ENCODE results near the gene DDX24.

The DDX24 gene

DNA sequence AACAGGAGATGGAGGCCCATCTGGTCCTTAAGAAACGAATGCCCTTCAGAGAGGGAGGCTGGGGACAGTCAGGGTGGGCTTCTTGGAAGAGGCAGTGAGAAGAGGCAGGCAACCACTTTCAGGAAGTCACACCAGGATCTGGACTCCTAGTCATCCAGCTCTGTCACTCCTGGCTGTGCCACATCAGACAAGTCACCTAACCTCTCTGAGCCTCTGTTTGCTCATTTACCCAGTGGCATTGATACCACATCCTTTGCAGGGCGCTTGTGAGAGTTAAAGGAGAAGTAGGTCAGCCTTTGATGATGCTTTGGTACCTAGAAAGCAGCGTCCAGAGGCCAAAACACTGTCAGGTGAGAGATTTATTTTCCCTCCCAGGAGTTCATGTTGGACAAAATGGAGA is 72.8 kb downstream of the DDX24 start:
- no peak overlapping the region for H3K27ac ChIP-seq (ENCODE audit: low read depth, low read length)
- H3K36me3 ChIP-seq (ENCODE audit: control insufficient read depth, insufficient read depth, low read length) = no peaks in the 10 kb centered on the region
- H3K4me1 ChIP-seq (ENCODE audit: control insufficient read depth, insufficient read depth, low read length) = no peaks in the 10 kb centered on the region
- H3K9ac ChIP-seq (ENCODE audit: low read depth, low read length) = no peak overlapping the region
- no peak overlapping the region for H3K4me3 ChIP-seq (ENCODE audit: low read depth, low read length)
- no peaks in the 10 kb centered on the region for H3K9me3 ChIP-seq (ENCODE audit: control insufficient read depth, insufficient read depth, low read length)
- no peaks in the 10 kb centered on the region for H3K27me3 ChIP-seq (ENCODE audit: control insufficient read depth, insufficient read depth, low read length)

DNA sequence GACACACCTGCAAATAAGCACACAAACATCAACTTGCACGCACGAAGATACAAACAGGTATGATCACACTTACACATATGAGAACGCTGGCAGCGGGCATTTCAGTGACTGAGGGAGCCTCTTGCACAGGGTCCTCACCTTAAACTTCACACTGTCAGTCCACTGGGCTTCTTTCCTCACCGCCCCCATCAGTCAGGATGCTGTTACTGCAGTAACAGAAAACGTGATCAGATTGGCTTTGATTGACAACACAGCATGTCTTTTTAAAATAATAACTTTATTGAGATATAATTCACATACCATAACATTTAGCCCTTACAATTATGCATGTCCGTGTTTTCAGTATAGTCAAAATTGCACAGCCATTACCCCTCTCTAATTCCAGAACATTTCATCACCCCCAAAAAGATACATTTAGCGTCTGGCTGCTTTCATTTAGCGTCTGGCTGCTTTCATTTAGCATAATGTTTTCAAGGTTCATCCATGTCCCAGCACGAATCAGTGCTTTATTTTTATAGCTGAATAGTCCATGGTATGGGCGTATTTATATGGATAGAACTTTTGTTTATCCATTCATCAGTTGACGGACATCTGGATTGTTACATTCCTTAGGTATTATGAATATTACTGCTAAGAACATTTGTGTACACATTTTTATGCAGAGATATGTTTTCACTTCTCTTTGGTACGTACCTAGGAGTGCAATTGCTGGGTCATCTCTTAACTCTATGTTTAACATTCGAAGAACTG is 75.5 kb downstream of the DDX24 start:
- Histone ChIP-seq H3K27me3 (ENCODE audit: control insufficient read depth, insufficient read depth, low read length) (peaks cover 4% of the 10 kb centered on the region; the same call in 1 of the 2 replicates), H3K9ac (ENCODE audit: low read depth, low read length) (no peak overlapping the region), H3K27ac (ENCODE audit: low read depth, low read length) (no peak overlapping the region), H3K4me3 (ENCODE audit: low read depth, low read length) (no peak overlapping the region), H3K36me3 (ENCODE audit: control insufficient read depth, insufficient read depth, low read length) (no peaks in the 10 kb centered on the region), H3K9me3 (ENCODE audit: control insufficient read depth, insufficient read depth, low read length) (no peaks in the 10 kb centered on the region), H3K4me1 (ENCODE audit: control insufficient read depth, insufficient read depth, low read length) (no peaks in the 10 kb centered on the region)

DNA sequence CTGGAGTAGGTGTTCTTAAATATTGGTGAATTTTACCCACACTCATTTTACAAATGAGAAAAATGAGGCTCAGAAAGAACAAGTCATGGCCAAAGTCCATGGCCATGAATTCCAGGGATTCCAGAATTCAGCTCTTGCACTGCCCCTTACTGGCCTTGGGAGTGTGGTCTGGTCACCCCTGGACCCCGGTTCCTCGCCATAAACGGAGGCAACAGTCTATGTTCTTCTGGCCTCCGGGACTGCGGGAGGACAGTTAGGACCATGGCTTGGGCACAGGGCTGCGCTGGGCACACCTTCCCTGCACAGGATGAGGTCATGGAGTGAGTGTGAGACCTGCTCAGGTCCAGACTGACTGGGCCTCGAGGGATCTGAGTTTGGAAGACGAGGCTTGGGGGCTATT is 77.0 kb downstream of the DDX24 start:
- Histone ChIP-seq H3K27me3 (ENCODE audit: control insufficient read depth, insufficient read depth, low read length) (peaks cover 4% of the 10 kb centered on the region; the same call in 1 of the 2 replicates), H3K9ac (ENCODE audit: low read depth, low read length) (no peak overlapping the region), H3K36me3 (ENCODE audit: control insufficient read depth, insufficient read depth, low read length) (no peaks in the 10 kb centered on the region)

GRCh38 chr14:94003397-94003796 is 77.6 kb downstream of the DDX24 start:
- no peak overlapping the region for H3K9ac ChIP-seq (ENCODE audit: low read depth, low read length)
- H3K4me3 ChIP-seq (ENCODE audit: low read depth, low read length) = no peak overlapping the region
- peaks cover 4% of the 10 kb centered on the region; the same call in 1 of the 2 replicates for H3K27me3 ChIP-seq (ENCODE audit: control insufficient read depth, insufficient read depth, low read length)
- H3K36me3 ChIP-seq (ENCODE audit: control insufficient read depth, insufficient read depth, low read length) = no peaks in the 10 kb centered on the region
- H3K27ac ChIP-seq (ENCODE audit: low read depth, low read length) = no peak overlapping the region
- no peaks in the 10 kb centered on the region for H3K9me3 ChIP-seq (ENCODE audit: control insufficient read depth, insufficient read depth, low read length)
- H3K4me1 ChIP-seq (ENCODE audit: control insufficient read depth, insufficient read depth, low read length) = no peaks in the 10 kb centered on the region

More for the DNA sequence above, 77.0 kb downstream of the DDX24 start:
- Histone ChIP-seq H3K9me3 (ENCODE audit: control insufficient read depth, insufficient read depth, low read length) (no peaks in the 10 kb centered on the region), H3K4me1 (ENCODE audit: control insufficient read depth, insufficient read depth, low read length) (no peaks in the 10 kb centered on the region), H3K4me3 (ENCODE audit: low read depth, low read length) (no peak overlapping the region), H3K27ac (ENCODE audit: low read depth, low read length) (no peak overlapping the region)

DNA sequence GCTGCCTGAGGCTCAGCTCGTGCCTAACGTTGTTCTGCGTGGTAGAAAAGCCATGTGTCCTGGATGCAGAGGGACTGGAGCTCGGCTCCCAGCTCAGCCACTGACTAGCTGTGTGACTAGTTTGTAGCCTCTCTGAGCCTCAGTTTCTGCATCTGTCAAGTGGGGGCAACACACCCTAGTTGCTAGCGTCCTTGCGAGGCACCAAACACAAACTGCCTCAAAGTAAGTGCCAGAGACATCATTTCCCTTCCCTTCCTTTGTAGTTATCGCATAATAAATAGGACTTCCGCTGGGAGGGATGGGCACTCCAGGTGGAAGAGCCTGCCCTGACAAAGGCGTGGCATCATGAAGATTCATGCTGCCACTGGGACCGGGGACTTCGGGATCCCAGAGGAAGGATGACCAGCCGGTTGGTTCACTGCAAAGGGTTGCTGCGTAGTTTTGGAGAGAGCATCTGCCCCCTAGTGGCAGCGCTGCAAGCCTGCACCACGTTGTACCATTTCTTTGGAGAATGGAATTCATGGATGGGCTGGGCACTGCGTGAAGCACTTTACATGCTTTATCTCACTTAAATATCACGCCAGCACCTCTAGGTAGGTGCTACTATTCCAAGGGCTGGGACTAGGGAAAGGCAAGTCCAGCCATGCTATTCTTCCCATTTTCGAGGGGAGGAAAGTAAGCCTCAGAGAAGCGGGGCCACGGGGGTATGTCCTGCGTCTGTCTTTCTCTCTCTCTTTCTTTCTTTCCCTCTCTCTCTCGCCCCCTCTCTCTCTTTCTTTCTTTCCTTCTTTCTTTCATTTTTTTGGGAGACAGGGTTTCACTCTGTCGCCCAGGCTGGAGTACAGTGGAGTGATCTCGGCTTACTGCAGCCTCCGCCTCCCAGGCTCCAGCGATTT is 79.3 kb downstream of the DDX24 start:
- H3K4me3 ChIP-seq (ENCODE audit: low read depth, low read length) = no peak overlapping the region
- H3K9ac ChIP-seq (ENCODE audit: low read depth, low read length) = no peak overlapping the region
- peaks cover 4% of the 10 kb centered on the region; the same call in 1 of the 2 replicates for H3K27me3 ChIP-seq (ENCODE audit: control insufficient read depth, insufficient read depth, low read length)
- H3K36me3 ChIP-seq (ENCODE audit: control insufficient read depth, insufficient read depth, low read length) = no peaks in the 10 kb centered on the region
- no peaks in the 10 kb centered on the region for H3K9me3 ChIP-seq (ENCODE audit: control insufficient read depth, insufficient read depth, low read length)
- H3K4me1 ChIP-seq (ENCODE audit: control insufficient read depth, insufficient read depth, low read length) = no peaks in the 10 kb centered on the region
- H3K27ac ChIP-seq (ENCODE audit: low read depth, low read length) = no peak overlapping the region

DNA sequence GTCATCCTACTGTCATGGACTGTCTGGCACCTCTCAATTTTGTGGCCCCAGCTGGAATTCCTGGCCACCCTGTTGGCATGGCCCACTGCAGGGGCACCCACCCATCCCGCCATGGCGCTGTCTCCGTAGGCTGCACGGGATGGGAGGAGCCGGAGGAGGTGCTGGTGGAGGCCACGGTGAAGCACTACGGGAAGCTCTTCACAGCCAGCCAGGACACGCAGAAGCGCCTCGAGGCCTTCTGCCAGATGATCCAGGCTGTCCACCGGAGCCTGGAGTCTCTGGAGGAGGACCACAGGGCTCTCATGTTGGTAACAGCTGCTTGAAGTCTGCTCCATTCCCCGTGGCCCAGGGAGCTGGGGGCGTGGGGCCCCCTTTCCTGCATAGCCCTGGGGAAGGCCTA is 80.0 kb downstream of the DDX24 start:
- H3K9me3 ChIP-seq (ENCODE audit: control insufficient read depth, insufficient read depth, low read length) = no peaks in the 10 kb centered on the region
- peaks cover 4% of the 10 kb centered on the region; the same call in 1 of the 2 replicates for H3K27me3 ChIP-seq (ENCODE audit: control insufficient read depth, insufficient read depth, low read length)
- no peaks in the 10 kb centered on the region for H3K4me1 ChIP-seq (ENCODE audit: control insufficient read depth, insufficient read depth, low read length)
- H3K9ac ChIP-seq (ENCODE audit: low read depth, low read length) = no peak overlapping the region
- H3K36me3 ChIP-seq (ENCODE audit: control insufficient read depth, insufficient read depth, low read length) = no peaks in the 10 kb centered on the region
- no peak overlapping the region for H3K27ac ChIP-seq (ENCODE audit: low read depth, low read length)
- H3K4me3 ChIP-seq (ENCODE audit: low read depth, low read length) = no peak overlapping the region

DNA sequence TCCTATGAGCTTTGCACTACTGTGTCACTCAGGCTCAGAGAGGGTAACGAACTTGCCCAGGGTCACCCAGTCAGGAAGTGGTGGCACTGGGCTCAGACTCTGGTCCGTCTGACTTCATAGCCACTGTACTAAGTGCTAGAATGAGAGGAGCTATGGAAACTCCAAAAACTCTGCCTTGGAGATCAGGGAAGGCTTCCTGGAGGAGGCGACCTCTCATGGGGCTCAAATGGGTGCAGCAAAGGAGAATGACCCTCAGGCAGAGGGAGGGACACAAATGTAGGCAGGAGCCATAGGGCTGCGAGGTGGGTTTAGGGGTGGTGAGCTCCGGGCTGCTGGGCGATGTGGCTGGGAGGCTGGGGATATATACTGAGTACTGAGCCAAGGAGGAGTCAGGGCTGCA is 80.7 kb downstream of the DDX24 start:
- H3K9ac ChIP-seq (ENCODE audit: low read depth, low read length) = no peak overlapping the region
- H3K36me3 ChIP-seq (ENCODE audit: control insufficient read depth, insufficient read depth, low read length) = no peaks in the 10 kb centered on the region
- no peak overlapping the region for H3K27ac ChIP-seq (ENCODE audit: low read depth, low read length)
- H3K4me1 ChIP-seq (ENCODE audit: control insufficient read depth, insufficient read depth, low read length) = no peaks in the 10 kb centered on the region
- H3K4me3 ChIP-seq (ENCODE audit: low read depth, low read length) = no peak overlapping the region
- H3K9me3 ChIP-seq (ENCODE audit: control insufficient read depth, insufficient read depth, low read length) = no peaks in the 10 kb centered on the region
- H3K27me3 ChIP-seq (ENCODE audit: control insufficient read depth, insufficient read depth, low read length) = peaks cover 4% of the 10 kb centered on the region; the same call in 1 of the 2 replicates

DNA sequence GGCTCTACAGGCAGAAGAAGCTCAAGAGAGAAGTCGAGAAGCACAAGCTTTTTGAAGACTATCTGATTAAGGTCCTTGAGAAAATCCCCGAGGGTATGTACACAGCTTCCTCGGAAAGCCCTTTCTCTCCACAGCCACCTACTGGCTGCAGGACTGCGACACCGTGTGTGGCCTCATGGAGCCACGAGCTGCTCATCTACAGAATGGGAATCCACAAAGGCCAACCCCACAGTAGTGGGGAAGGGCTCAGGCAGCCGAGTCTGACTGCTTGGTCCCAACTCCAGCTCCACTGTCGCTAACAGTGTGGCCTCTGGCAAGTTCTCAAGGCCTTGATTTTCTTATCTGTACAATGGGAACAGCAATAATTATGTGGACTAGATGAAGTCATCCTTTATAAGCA is 81.4 kb downstream of the DDX24 start:
- no peak overlapping the region for H3K27ac ChIP-seq (ENCODE audit: low read depth, low read length)

GRCh38 chr14:93998871-93999403 is 82.1 kb downstream of the DDX24 start:
- Histone ChIP-seq H3K9ac (ENCODE audit: low read depth, low read length) (no peak overlapping the region), H3K27me3 (ENCODE audit: control insufficient read depth, insufficient read depth, low read length) (peaks cover 4% of the 10 kb centered on the region; the same call in 1 of the 2 replicates), H3K4me1 (ENCODE audit: control insufficient read depth, insufficient read depth, low read length) (no peaks in the 10 kb centered on the region), H3K27ac (ENCODE audit: low read depth, low read length) (no peak overlapping the region), H3K36me3 (ENCODE audit: control insufficient read depth, insufficient read depth, low read length) (no peaks in the 10 kb centered on the region), H3K4me3 (ENCODE audit: low read depth, low read length) (no peak overlapping the region), H3K9me3 (ENCODE audit: control insufficient read depth, insufficient read depth, low read length) (no peaks in the 10 kb centered on the region)

More for the DNA sequence above, 81.4 kb downstream of the DDX24 start:
- H3K4me1 ChIP-seq (ENCODE audit: control insufficient read depth, insufficient read depth, low read length) = no peaks in the 10 kb centered on the region
- H3K36me3 ChIP-seq (ENCODE audit: control insufficient read depth, insufficient read depth, low read length) = no peaks in the 10 kb centered on the region
- H3K27me3 ChIP-seq (ENCODE audit: control insufficient read depth, insufficient read depth, low read length) = peaks cover 4% of the 10 kb centered on the region; the same call in 1 of the 2 replicates
- H3K9me3 ChIP-seq (ENCODE audit: control insufficient read depth, insufficient read depth, low read length) = no peaks in the 10 kb centered on the region
- no peak overlapping the region for H3K9ac ChIP-seq (ENCODE audit: low read depth, low read length)
- no peak overlapping the region for H3K4me3 ChIP-seq (ENCODE audit: low read depth, low read length)

Measured in HUES48 (cell line).